ENCODE measurements around the gene PRKAG2.

Gene PRKAG2

GRCh38 chr7:151603951-151604350 lies 273.0 kb downstream of the PRKAG2 start:
- no peak for TF ChIP-seq CTCF (IDR thresholded peaks at IDR 0.05; ENCODE audit: control extremely low read depth, extremely low read depth, low read depth, missing control alignments)
- POLR2A ChIA-PET, result no interaction called here
- CTCF ChIA-PET, result no interaction called here
- no peak for DNase-seq (ENCODE audit: extremely low spot score)

- TF ChIP-seq CTCF (IDR thresholded peaks at IDR 0.05; ENCODE audit: control extremely low read depth, extremely low read depth, low read depth, missing control alignments), result no peak
- CTCF ChIA-PET, result interaction anchor here (0.9 to 1.2 kb wide), 2 partner anchors 9 to 11 kb away, joined by 3 read pairs; no protein-coding TSS in a partner anchor
- POLR2A ChIA-PET, result no interaction called here
- no peak for DNase-seq (ENCODE audit: extremely low spot score)
Observed at GRCh38 chr7:151601521-151602305, 275.2 kb downstream of the PRKAG2 start.

DNA sequence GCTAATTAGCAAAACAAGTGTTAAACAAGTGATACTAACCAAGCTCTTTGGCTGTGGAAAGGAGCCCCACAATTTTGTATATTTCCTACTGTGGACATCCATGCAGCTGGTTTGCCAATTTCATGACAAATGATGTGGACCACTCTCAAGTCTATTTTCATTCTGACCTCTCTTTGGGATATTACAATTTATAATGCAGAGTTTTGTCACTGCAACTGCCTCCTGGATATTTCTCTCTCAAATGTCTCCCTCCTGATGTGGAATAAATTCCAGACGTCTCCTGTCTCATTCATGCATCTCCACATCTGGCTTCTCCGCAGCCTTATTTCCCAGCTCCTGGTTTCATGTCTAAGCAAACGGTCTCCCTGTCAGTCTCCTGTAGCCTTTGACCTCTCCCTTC lies 276.6 kb downstream of the PRKAG2 start:
- DNase-seq (ENCODE audit: extremely low spot score), result no peak
- ChIA-PET POLR2A (no interaction called here), CTCF (interaction anchor here (0.6 to 1.7 kb wide), 3 partner anchors 9 to 55 kb away, joined by 3 to 4 read pairs (median 3); no protein-coding TSS in a partner anchor)
- no peak for TF ChIP-seq CTCF (IDR thresholded peaks at IDR 0.05; ENCODE audit: control extremely low read depth, extremely low read depth, low read depth, missing control alignments)

GRCh38 chr7:151599401-151600227 lies 277.3 kb downstream of the PRKAG2 start:
- no peak for TF ChIP-seq CTCF (IDR thresholded peaks at IDR 0.05; ENCODE audit: control extremely low read depth, extremely low read depth, low read depth, missing control alignments)
- ChIA-PET POLR2A (no interaction called here), CTCF (interaction anchor here (0.6 to 1.7 kb wide), 3 partner anchors 8 to 56 kb away, joined by 3 to 4 read pairs (median 3); no protein-coding TSS in a partner anchor)
- DNase-seq (ENCODE audit: extremely low spot score), result no peak

GRCh38 chr7:151597541-151598444 lies 279.1 kb downstream of the PRKAG2 start:
- DNase-seq (ENCODE audit: extremely low spot score), result no peak
- TF ChIP-seq CTCF (IDR thresholded peaks at IDR 0.05; ENCODE audit: control extremely low read depth, extremely low read depth, low read depth, missing control alignments), result no peak
- POLR2A ChIA-PET, result no interaction called here
- CTCF ChIA-PET, result no interaction called here
